Mucosa of stomach (tissue), 1 donor: ENCODE data around the gene GLG1.

Experiments used
- H3K27me3 ChIP-seq: one replicate; pipeline ENCODE4 v1.7.0; 2013; ENCODE audit warnings: mild to moderate bottlenecking, low read length; ENCODE audit not compliant: control insufficient read depth, insufficient read depth
- H3K36me3 ChIP-seq: one replicate; pipeline ENCODE4 v1.7.0; 2013; ENCODE audit warnings: low read length; ENCODE audit not compliant: control insufficient read depth, insufficient read depth
- H3K4me1 ChIP-seq: one replicate; pipeline ENCODE4 v1.7.0; 2013; ENCODE audit warnings: mild to moderate bottlenecking, low read length; ENCODE audit not compliant: control insufficient read depth, insufficient read depth
- H3K4me3 ChIP-seq: one replicate; pipeline ENCODE4 v1.7.0; 2013; ENCODE audit warnings: low read length
- H3K9ac ChIP-seq: one replicate; pipeline ENCODE4 v1.7.0; 2013; ENCODE audit warnings: mild to moderate bottlenecking, low read length, moderate library complexity
- H3K9me3 ChIP-seq: one replicate; pipeline ENCODE4 v1.7.0; 2013; ENCODE audit warnings: mild to moderate bottlenecking, low read length, moderate library complexity; ENCODE audit not compliant: control insufficient read depth
- donor health status: Pancreatic carcinoma.

Gene GLG1

DNA sequence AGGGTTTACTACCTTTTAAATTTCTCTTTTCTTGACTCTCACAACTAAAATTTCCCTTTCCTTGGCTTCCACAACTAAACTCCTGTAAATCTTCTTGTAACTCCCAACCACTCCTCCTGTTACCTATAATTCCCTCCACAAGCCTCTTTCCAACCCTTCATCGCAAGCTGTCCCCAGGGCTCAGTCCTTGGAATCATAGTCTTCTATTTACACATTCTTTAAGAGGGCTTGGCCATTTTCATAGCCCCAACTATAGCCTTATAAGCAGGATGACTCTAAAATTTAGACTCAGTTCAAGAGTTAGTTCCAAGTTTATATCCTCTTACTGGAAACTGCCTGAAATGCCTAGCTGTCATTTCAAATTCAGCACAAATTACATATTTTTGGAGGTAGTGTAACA, 23.9 kb downstream of the GLG1 start:
- Histone ChIP-seq H3K4me1 (peaks cover 3% of the 10 kb centered on the region), H3K36me3 (no peaks in the 10 kb centered on the region), H3K4me3 (no peak overlapping the region), H3K9me3 (no peaks in the 10 kb centered on the region), H3K9ac (no peak overlapping the region), H3K27me3 (no peaks in the 10 kb centered on the region)

GRCh38 chr16:74580833-74581232, 26.1 kb downstream of the GLG1 start:
- Histone ChIP-seq H3K27me3 (no peaks in the 10 kb centered on the region), H3K4me3 (no peak overlapping the region), H3K36me3 (no peaks in the 10 kb centered on the region), H3K9me3 (no peaks in the 10 kb centered on the region), H3K4me1 (peaks cover 3% of the 10 kb centered on the region), H3K9ac (no peak overlapping the region)

GRCh38 chr16:74578838-74579237, 28.1 kb downstream of the GLG1 start:
- H3K4me1 ChIP-seq, result peaks cover under 1% of the 10 kb centered on the region
- H3K9ac ChIP-seq, result no peak overlapping the region

DNA sequence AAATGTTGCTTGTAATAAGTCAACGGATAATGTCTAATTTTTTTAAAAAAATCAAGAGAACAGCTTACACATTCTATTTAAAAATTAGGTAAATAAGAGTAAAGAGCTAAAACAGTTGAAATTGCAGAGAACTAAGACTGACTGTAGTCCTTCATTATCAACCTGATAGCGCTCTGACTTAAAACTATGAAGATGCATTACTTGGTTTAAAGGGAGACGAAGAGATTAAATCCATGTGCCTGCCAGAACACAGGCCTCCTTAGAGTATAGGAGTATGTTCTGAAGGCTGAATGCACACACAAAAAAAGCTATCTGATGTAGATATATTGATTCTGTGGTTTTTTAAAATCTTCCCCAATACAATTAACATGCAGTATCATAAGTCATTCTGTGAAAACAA, 28.5 kb downstream of the GLG1 start:
- no peak overlapping the region for H3K4me3 ChIP-seq
- no peaks in the 10 kb centered on the region for H3K9me3 ChIP-seq
- no peak overlapping the region for H3K9ac ChIP-seq
- no peaks in the 10 kb centered on the region for H3K36me3 ChIP-seq
- no peaks in the 10 kb centered on the region for H3K4me1 ChIP-seq
- H3K27me3 ChIP-seq, result no peaks in the 10 kb centered on the region

More at GRCh38 chr16:74578838-74579237, 28.1 kb downstream of the GLG1 start:
- no peaks in the 10 kb centered on the region for H3K27me3 ChIP-seq
- H3K36me3 ChIP-seq, result no peaks in the 10 kb centered on the region
- no peak overlapping the region for H3K4me3 ChIP-seq
- no peaks in the 10 kb centered on the region for H3K9me3 ChIP-seq

- no peak overlapping the region for H3K4me3 ChIP-seq
- H3K9ac ChIP-seq, result no peak overlapping the region
- H3K4me1 ChIP-seq, result no peaks in the 10 kb centered on the region
- no peaks in the 10 kb centered on the region for H3K36me3 ChIP-seq
- H3K9me3 ChIP-seq, result no peaks in the 10 kb centered on the region
- no peaks in the 10 kb centered on the region for H3K27me3 ChIP-seq
Observed at GRCh38 chr16:74577882-74578366, 29.0 kb downstream of the GLG1 start.

DNA sequence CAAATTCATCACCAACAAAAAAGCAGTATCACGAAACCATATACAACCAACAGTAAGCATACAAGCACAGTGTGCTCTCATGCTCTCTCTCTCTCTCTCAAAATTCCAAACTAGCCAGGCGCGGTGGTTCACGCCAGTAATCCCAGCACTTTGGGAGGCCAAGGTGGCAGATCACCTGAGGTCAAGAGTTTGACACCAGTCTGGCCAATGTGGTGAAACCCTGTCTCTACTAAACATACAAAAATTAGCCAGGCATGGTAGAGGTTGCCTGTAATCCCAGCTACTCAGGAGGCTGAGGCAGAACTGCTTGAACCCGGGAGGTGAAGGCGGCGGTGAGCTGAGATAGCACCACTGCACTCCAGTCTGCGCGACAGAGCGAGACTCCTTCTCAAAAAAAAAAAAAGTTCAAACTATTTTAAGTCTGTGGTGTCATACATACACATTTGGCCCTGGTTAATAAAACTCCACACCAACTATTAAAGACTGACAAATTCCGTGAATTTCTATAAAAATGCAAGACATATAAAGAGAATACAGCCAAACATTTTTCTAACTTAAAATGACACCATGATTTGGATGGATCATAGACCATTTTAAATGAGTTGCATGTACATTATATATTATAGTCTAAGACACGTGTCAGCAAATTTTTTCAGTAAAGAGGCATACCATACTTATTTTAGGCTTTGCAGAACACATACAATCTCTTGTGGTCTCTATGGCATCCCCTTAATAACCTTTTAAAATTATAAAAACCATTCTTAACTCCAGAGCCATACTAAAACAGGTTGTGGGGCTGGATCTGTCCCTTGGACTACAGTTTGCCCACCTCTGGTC, 30.9 kb downstream of the GLG1 start:
- Histone ChIP-seq H3K36me3 (no peaks in the 10 kb centered on the region), H3K27me3 (no peaks in the 10 kb centered on the region), H3K4me1 (peaks cover 2% of the 10 kb centered on the region), H3K4me3 (no peak overlapping the region), H3K9me3 (no peaks in the 10 kb centered on the region), H3K9ac (no peak overlapping the region)

- no peak overlapping the region for H3K9ac ChIP-seq
- no peak overlapping the region for H3K4me3 ChIP-seq
Observed at GRCh38 chr16:74575175-74575806, 31.6 kb downstream of the GLG1 start.

DNA sequence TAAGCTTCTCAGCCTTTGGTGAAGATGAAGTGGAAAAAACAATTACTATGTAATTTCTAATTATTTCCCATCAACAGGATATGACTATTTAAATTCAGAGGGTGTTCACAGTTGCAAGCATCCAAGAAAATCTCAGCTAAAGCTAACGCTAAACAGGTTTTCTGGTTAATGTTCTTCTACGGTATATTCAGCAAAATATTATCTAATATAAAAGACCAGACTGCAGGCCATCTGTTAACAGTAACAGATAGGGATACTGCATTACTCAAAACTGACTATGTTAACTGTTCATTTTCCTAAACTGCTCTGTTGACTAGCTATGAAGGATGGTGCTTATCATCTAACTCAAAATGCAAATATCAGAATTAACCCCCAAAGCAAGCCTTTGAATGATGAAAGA, 32.8 kb downstream of the GLG1 start:
- Histone ChIP-seq H3K9ac (no peak overlapping the region), H3K27me3 (no peaks in the 10 kb centered on the region), H3K36me3 (no peaks in the 10 kb centered on the region), H3K4me1 (peaks cover 8% of the 10 kb centered on the region), H3K9me3 (no peaks in the 10 kb centered on the region), H3K4me3 (no peak overlapping the region)

More at GRCh38 chr16:74575175-74575806, 31.6 kb downstream of the GLG1 start:
- H3K36me3 ChIP-seq, result no peaks in the 10 kb centered on the region
- H3K4me1 ChIP-seq, result peaks cover 3% of the 10 kb centered on the region
- no peaks in the 10 kb centered on the region for H3K27me3 ChIP-seq
- H3K9me3 ChIP-seq, result no peaks in the 10 kb centered on the region

DNA sequence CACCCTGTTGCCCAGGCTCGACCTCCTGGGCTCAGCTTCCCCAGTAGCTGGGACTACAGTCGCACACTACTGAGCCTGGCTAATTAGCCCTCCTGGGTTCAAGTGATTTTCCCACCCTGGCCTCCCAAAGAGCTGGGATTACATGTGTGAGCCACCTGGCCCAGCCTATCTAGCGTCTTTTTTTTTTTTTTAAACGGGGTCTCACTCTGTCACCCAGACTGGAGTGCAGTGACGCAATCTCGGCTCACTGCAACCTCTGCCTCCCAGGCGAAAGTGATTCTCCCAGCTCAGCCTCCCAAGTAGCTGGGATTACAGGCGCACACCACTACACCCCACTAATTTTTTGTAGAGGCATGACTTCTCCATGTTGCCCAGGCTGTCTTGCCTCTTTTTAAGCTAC, 33.3 kb downstream of the GLG1 start:
- H3K36me3 ChIP-seq, result no peaks in the 10 kb centered on the region
- no peaks in the 10 kb centered on the region for H3K9me3 ChIP-seq
- no peak overlapping the region for H3K4me3 ChIP-seq
- H3K4me1 ChIP-seq, result peaks cover 13% of the 10 kb centered on the region
- H3K9ac ChIP-seq, result no peak overlapping the region
- no peaks in the 10 kb centered on the region for H3K27me3 ChIP-seq

GRCh38 chr16:74570412-74571301, 36.3 kb downstream of the GLG1 start:
- Histone ChIP-seq H3K9ac (no peak overlapping the region), H3K9me3 (no peaks in the 10 kb centered on the region), H3K27me3 (no peaks in the 10 kb centered on the region), H3K4me3 (no peak overlapping the region), H3K4me1 (peaks cover 13% of the 10 kb centered on the region), H3K36me3 (no peaks in the 10 kb centered on the region)

DNA sequence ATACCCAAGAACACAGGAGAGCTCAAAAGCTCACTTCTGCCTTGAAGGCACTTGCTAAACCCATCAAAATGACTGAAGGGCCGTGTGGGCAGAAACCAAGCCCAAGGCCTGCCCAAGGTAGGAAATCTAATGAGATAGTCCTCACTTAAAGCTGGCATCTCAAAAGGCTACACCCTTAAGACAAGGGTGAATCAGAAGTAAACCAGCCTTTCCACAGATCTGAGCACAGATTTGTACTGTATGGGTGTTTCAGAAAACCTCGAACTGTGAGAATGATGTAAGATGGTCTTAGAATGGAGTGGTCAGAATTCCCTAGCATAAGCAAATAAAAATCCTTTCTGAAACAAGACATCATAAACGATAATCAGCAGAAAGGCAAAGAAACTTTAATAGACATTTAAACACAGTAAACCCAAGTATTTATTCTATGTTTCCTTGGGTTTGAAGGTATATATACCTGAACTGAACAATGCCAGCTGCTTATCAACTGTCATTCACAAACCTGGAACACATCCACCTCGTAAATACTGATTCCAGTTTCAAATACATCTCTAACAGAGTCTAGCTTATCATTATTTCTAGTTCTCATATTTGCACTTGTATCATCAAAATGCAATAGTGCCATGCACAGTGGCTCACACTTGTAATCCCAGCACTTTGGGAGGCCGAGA, 37.8 kb downstream of the GLG1 start:
- Histone ChIP-seq H3K9me3 (no peaks in the 10 kb centered on the region), H3K4me3 (no peak overlapping the region), H3K9ac (no peak overlapping the region), H3K36me3 (no peaks in the 10 kb centered on the region), H3K4me1 (peaks cover 13% of the 10 kb centered on the region), H3K27me3 (no peaks in the 10 kb centered on the region)
